Liver (tissue), 2 donors: ENCODE results near the gene PLIN4.

Experiments used
- CTCF ChIP-seq: fragments of 150-350 bp; IDR thresholded peaks from 2 replicates; pipeline ENCODE4 v1.5.1; 2017; ENCODE audit warnings: improper control_type of control experiment, low read depth, low read length; ENCODE audit not compliant: missing input control
- FOXA1 ChIP-seq: IDR thresholded peaks from 2 replicates; pipeline ENCODE4 v1.6.1; 2016; ENCODE audit warnings: antibody characterized with exemption
- REST ChIP-seq: IDR thresholded peaks from 2 replicates; pipeline ENCODE4 v1.6.1; 2016; ENCODE audit warnings: antibody characterized with exemption, mild to moderate bottlenecking
- YY1 ChIP-seq: IDR thresholded peaks from 2 replicates; pipeline ENCODE4 v1.6.1; 2016; ENCODE audit warnings: antibody characterized with exemption, mild to moderate bottlenecking
- donor health status: healthy.

GRCh38 chr19:4538601-4538954 is 20.3 kb upstream of the PLIN4 start:
- TF ChIP-seq CTCF, result no peak
- TF ChIP-seq REST, result no peak
- no peak for TF ChIP-seq YY1
- TF ChIP-seq FOXA1, result no peak
